H9 (cell line): Measurements from ENCODE around the gene RSBN1. TPM values are rescaled to one million over a fixed set of nuclear protein-coding genes. Genes with fewer than 3 reads are reported as not detected.
A peak's percentile ranks its signal among the peaks of the same experiment; 100 is the strongest.

Experiments
- DNase-seq: peaks from one replicate; pipeline ENCODE4 v3.0.0-alpha.2; 2017
- H2AFZ ChIP-seq: one replicate; pipeline ENCODE4 v1.6.1; 2013; ENCODE audit warnings: mild to moderate bottlenecking, low read length, control low read depth, moderate library complexity
- H2AK5ac ChIP-seq: 2 replicates; pipeline ENCODE4 v1.6.1; 2013; ENCODE audit warnings: low read length, control low read depth, mixed read lengths; ENCODE audit not compliant: insufficient read length
- H2BK120ac ChIP-seq: one replicate; pipeline ENCODE4 v1.6.1; 2013; ENCODE audit warnings: low read depth, mild to moderate bottlenecking, low read length, control low read depth, inconsistent platforms; ENCODE audit not compliant: poor library complexity, severe bottlenecking
- H2BK12ac ChIP-seq: 2 replicates; pipeline ENCODE4 v1.6.1; 2013; ENCODE audit warnings: low read length, control low read depth, mixed read lengths, low read depth; ENCODE audit not compliant: insufficient read length
- H2BK15ac ChIP-seq: 2 replicates; pipeline ENCODE4 v1.6.1; 2013; ENCODE audit warnings: low read depth, low read length, control low read depth
- H2BK20ac ChIP-seq: one replicate; pipeline ENCODE4 v1.6.1; 2013; ENCODE audit warnings: low read depth, mild to moderate bottlenecking, low read length, control low read depth, inconsistent platforms; ENCODE audit not compliant: poor library complexity, severe bottlenecking
- H2BK5ac ChIP-seq: 2 replicates; pipeline ENCODE4 v1.6.1; 2013; ENCODE audit warnings: low read length, control low read depth, mixed read lengths; ENCODE audit not compliant: insufficient read length
- H3K14ac ChIP-seq: 2 replicates; pipeline ENCODE4 v1.6.1; 2013; ENCODE audit warnings: low read length, control low read depth; ENCODE audit not compliant: insufficient read depth
- H3K18ac ChIP-seq: 2 replicates; pipeline ENCODE4 v1.6.1; 2013; ENCODE audit warnings: low read depth, mild to moderate bottlenecking, mixed read lengths, low read length, control low read depth; ENCODE audit not compliant: insufficient read length
- H3K23ac ChIP-seq: 2 replicates; pipeline ENCODE4 v1.6.1; 2013; ENCODE audit warnings: low read length, control low read depth, mixed read lengths, low read depth; ENCODE audit not compliant: insufficient read length
- H3K23me2 ChIP-seq: 2 replicates; pipeline ENCODE4 v1.6.1; 2013; ENCODE audit warnings: low read depth, mild to moderate bottlenecking, mixed read lengths, low read length, control low read depth; ENCODE audit not compliant: insufficient read length, poor library complexity, severe bottlenecking
- H3K27ac ChIP-seq: 2 replicates; pipeline ENCODE4 v1.5.1; 2013; ENCODE audit warnings: low read length, control low read depth, mixed read lengths, low read depth; ENCODE audit not compliant: insufficient read length
- H3K27me3 ChIP-seq: 2 replicates; pipeline ENCODE4 v1.6.1; 2013; ENCODE audit warnings: low read length, control low read depth, inconsistent platforms; ENCODE audit not compliant: insufficient read depth
- H3K4ac ChIP-seq: 2 replicates; pipeline ENCODE4 v1.6.1; 2013; ENCODE audit warnings: low read depth, mild to moderate bottlenecking, control low read depth, inconsistent platforms, low read length, moderate library complexity
- H3K4me1 ChIP-seq: 2 replicates; pipeline ENCODE4 v1.6.1; 2013; ENCODE audit warnings: low read length, control low read depth, inconsistent platforms; ENCODE audit not compliant: insufficient read depth
- H3K4me2 ChIP-seq: 2 replicates; pipeline ENCODE4 v1.6.1; 2013; ENCODE audit warnings: low read length, control low read depth, mixed read lengths; ENCODE audit not compliant: insufficient read length, insufficient read depth
- H3K56ac ChIP-seq: 2 replicates; pipeline ENCODE4 v1.6.1; 2013; ENCODE audit warnings: low read depth, mild to moderate bottlenecking, mixed read lengths, low read length, control low read depth; ENCODE audit not compliant: insufficient read length
- H3K79me1 ChIP-seq: 2 replicates; pipeline ENCODE4 v1.6.1; 2013; ENCODE audit warnings: low read depth, mild to moderate bottlenecking, moderate library complexity, low read length, control low read depth, inconsistent platforms; ENCODE audit not compliant: insufficient read depth, poor library complexity, severe bottlenecking
- H3K79me2 ChIP-seq: 2 replicates; pipeline ENCODE4 v1.6.1; 2013; ENCODE audit warnings: low read length, control low read depth, inconsistent platforms; ENCODE audit not compliant: insufficient read depth
- H3K9ac ChIP-seq: 2 replicates; pipeline ENCODE4 v1.6.1; 2013; ENCODE audit warnings: low read length, control low read depth, mixed read lengths; ENCODE audit not compliant: insufficient read length; ENCODE audit errors: extremely low read depth
- H3K9me3 ChIP-seq: one replicate; pipeline ENCODE4 v1.6.1; 2013; ENCODE audit warnings: low read depth, low read length, inconsistent platforms; ENCODE audit not compliant: control insufficient read depth
- H3T11ph ChIP-seq: one replicate; pipeline ENCODE4 v1.6.1; 2013; ENCODE audit warnings: mild to moderate bottlenecking, low read length, control low read depth, inconsistent platforms
- H4K20me1 ChIP-seq: one replicate; pipeline ENCODE4 v1.6.1; 2013; ENCODE audit not compliant: control insufficient read depth, insufficient read length, insufficient read depth
- H4K5ac ChIP-seq: 2 replicates; pipeline ENCODE4 v1.6.1; 2013; ENCODE audit warnings: low read depth, mild to moderate bottlenecking, mixed read lengths, low read length, control low read depth; ENCODE audit not compliant: insufficient read length
- H4K8ac ChIP-seq: replicated peaks from 2 replicates; pipeline ENCODE4 v1.6.1; 2013; ENCODE audit warnings: low read length, control low read depth, mixed read lengths, low read depth; ENCODE audit not compliant: insufficient read length
- H4K91ac ChIP-seq: 2 replicates; pipeline ENCODE4 v1.6.1; 2013; ENCODE audit warnings: low read depth, mild to moderate bottlenecking, moderate library complexity, mixed read lengths, low read length, control low read depth; ENCODE audit not compliant: insufficient read length
- H3K27ac Mint-ChIP-seq, 3 experiments: 2 replicates in 2 of 3; 3 replicates in 1 of 3; pipeline ENCODE4 v1.8.0; 2020 to 2021; ENCODE audit warnings: mixed read lengths in 3 of 3, mild to moderate bottlenecking in 1 of 3, moderate library complexity in 1 of 3
- H3K27me3 Mint-ChIP-seq: 2 replicates; pipeline ENCODE4 v1.8.0; 2021; ENCODE audit warnings: low read depth, mild to moderate bottlenecking, moderate library complexity, mixed read lengths
- H3K36me3 Mint-ChIP-seq, 3 experiments: 2 replicates in 2 of 3; 3 replicates in 1 of 3; pipeline ENCODE4 v1.8.0; 2020 to 2021; ENCODE audit warnings: low read depth in 3 of 3, mixed read lengths in 3 of 3; ENCODE audit not compliant: insufficient read depth in 1 of 3
- H3K4me1 Mint-ChIP-seq, 2 experiments: 2 replicates each; pipeline ENCODE4 v1.8.0; 2020; ENCODE audit warnings: mixed read lengths in 2 of 2
- H3K4me3 Mint-ChIP-seq, 2 experiments: 2 replicates in 1 of 2; 3 replicates in 1 of 2; pipeline ENCODE4 v1.8.0; 2020 to 2021; ENCODE audit warnings: mild to moderate bottlenecking in 2 of 2, mixed read lengths in 2 of 2, moderate library complexity in 1 of 2
- H3K9me3 Mint-ChIP-seq, 2 experiments: 2 replicates in 1 of 2; 3 replicates in 1 of 2; pipeline ENCODE4 v1.8.0; 2020; ENCODE audit warnings: mild to moderate bottlenecking in 2 of 2, mixed read lengths in 2 of 2, moderate library complexity in 1 of 2
- CTCF ChIP-seq: fragments of 200-600 bp; sonication (generic); conservative IDR thresholded peaks from 3 replicates; pipeline ENCODE4 v1.8.0; 2021; ENCODE audit warnings: antibody characterized with exemption, mild to moderate bottlenecking
- WGBS: extraction: QIAGEN DNeasy Blood & Tissue Kit; methylation state at CpG from one replicate; pipeline ENCODE4 v1.1.7; 2013; ENCODE audit warnings: missing lambda C conversion rate, low lambda C conversion rate, mixed read lengths; ENCODE audit not compliant: insufficient read length; ENCODE audit errors: extremely low coverage; 5-methylcytosine and 5-hydroxymethylcytosine counted together
- total RNA-seq: library from RNA; stranded (reverse); gene quantifications from 2 replicates; pipeline ENCODE4 v1.2.1, GENCODE V29; 2021

Gene RSBN1
- total RNA-seq, 1 experiment from 2014 or later: 11.0 TPM

GRCh38 chr1:113846391-113847035, 34.2 kb upstream of the RSBN1 start:
- no peaks in the 10 kb centered on the region for H3K27me3 Mint-ChIP-seq

More at GRCh38 chr1:113846391-113847035, 34.2 kb upstream of the RSBN1 start:
- Histone ChIP-seq H3K4me1 (no peaks in the 10 kb centered on the region), H3K23ac (no peak overlapping the region), H3K9ac (no peak overlapping the region), H3K4ac (no peak overlapping the region), H3K79me1 (no peaks in the 10 kb centered on the region), H3K9me3 (no peaks in the 10 kb centered on the region), H2AFZ (no peak overlapping the region), H2BK5ac (no peak overlapping the region), H2BK12ac (no peak overlapping the region), H4K5ac (no peak overlapping the region), H3K4me2 (no peak overlapping the region), H3K23me2 (no peaks in the 10 kb centered on the region), H3T11ph (no peak overlapping the region), H2BK15ac (no peak overlapping the region), H3K27me3 (no peaks in the 10 kb centered on the region), H2BK120ac (no peak overlapping the region), H4K8ac (no peak overlapping the region), H3K79me2 (no peaks in the 10 kb centered on the region), H3K56ac (no peak overlapping the region), H2BK20ac (no peak overlapping the region), H3K18ac (no peak overlapping the region), H4K91ac (no peak overlapping the region), H3K14ac (no peak overlapping the region), H2AK5ac (no peak overlapping the region), H4K20me1 (no peaks in the 10 kb centered on the region), H3K27ac (no peak overlapping the region)
- Mint-ChIP-seq H3K36me3 (peaks cover 3 to 11% (median 4%) of the 10 kb centered on the region in 3 experiments; a peak in 5 of 7 replicates), H3K4me1 (no peaks in the 10 kb centered on the region), H3K4me3 (no peak overlapping the region), H3K9me3 (peaks cover 7 to 10% of the 10 kb centered on the region in 2 experiments; a peak in 3 of 5 replicates), H3K27ac (0 out of 7 replicates have a peak overlapping the region, but pooled peaks of 1 of the 3 experiments have one; percentile 32)
- TF ChIP-seq CTCF: no peak
- no peak for DNase-seq
- WGBS: no CpG with 5 or more reads among the region's 2 CpGs
